ENCODE measurements around the gene GPC1.

GRCh38 chr2:240393831-240394410 is 41.5 kb upstream of the GPC1 start:
- no peak for TF ChIP-seq ZNF274 (IDR thresholded peaks at IDR 0.05; ENCODE audit: low read depth, low read length)
- TF ChIP-seq YY1 (IDR thresholded peaks at IDR 0.05; ENCODE audit: insufficient read depth, insufficient read length): no peak
